ENCODE measurements around the gene GFAP. TPM values are rescaled to one million over a fixed set of nuclear protein-coding genes. Genes with fewer than 3 reads are reported as not detected.

The GFAP gene
- total RNA-seq, 1 experiment from 2014 or later: 1.2 TPM

DNA sequence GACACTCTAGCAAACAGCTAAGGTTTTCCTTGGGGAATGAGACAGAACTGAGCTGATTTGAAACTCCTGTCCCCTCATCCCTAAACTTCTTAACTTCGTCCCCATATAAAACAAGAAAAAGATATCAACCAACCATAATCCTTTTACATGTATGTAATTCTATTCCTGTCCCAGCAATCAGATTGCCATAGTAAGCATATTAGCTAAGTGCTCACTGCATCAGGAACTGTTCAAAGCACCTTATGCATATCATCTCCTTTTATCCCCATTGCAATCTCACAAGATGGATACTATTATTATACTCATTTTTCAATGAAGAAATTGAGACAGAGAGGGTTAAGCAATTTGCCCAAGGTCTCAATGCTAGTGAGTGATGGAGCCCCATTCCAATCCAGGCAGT, 25.5 kb upstream of the GFAP start:
- H3K18ac ChIP-seq (ENCODE audit: insufficient read length, low read depth, low read length): no peak overlapping the region
- Mint-ChIP-seq H3K27me3 (ENCODE audit: low read depth) (no peaks in the 10 kb centered on the region), H3K27ac (peak overlapping the region; percentile 29 to 81 (median 62); a peak in 4 of 7 replicates), H3K4me3 (no peak overlapping the region), H3K4me1 (peaks cover 18 to 19% of the 10 kb centered on the region in 2 experiments), H3K9me3 (peaks cover 0 to 5% of the 10 kb centered on the region in 2 experiments; a peak in 1 of 5 replicates), H3K36me3 (ENCODE audit: insufficient read depth in 1 of 3, low read depth in 3 of 3) (peaks cover 28 to 49% (median 48%) of the 10 kb centered on the region in 3 experiments)
- no peak overlapping the region for H2BK12ac ChIP-seq (ENCODE audit: insufficient read length, low read depth, low read length)
- no peak overlapping the region for H3K4ac ChIP-seq (ENCODE audit: low read depth, low read length)
- no peak for DNase-seq
- H3K4me1 ChIP-seq (ENCODE audit: insufficient read depth, low read length): peaks cover 2% of the 10 kb centered on the region
- 100% methylated on average over 1 of the region's 1 CpG for WGBS (ENCODE audit: extremely low coverage, insufficient read length, low lambda C conversion rate)
- no peaks in the 10 kb centered on the region for H4K20me1 ChIP-seq (ENCODE audit: control insufficient read depth, insufficient read depth, insufficient read length)
- no peak overlapping the region for H3K4me2 ChIP-seq (ENCODE audit: insufficient read depth, insufficient read length, low read length)
- H2BK15ac ChIP-seq (ENCODE audit: low read depth, low read length): no peak overlapping the region
- no peak overlapping the region for H4K5ac ChIP-seq (ENCODE audit: insufficient read length, low read depth, low read length)
- H2BK20ac ChIP-seq (ENCODE audit: low read depth, low read length, poor library complexity, severe bottlenecking): no peak overlapping the region
- H3K56ac ChIP-seq (ENCODE audit: insufficient read length, low read depth, low read length): no peak overlapping the region
- H2AK5ac ChIP-seq (ENCODE audit: insufficient read length, low read length): no peak overlapping the region
- peaks cover 6% of the 10 kb centered on the region for H3K79me1 ChIP-seq (ENCODE audit: insufficient read depth, low read depth, low read length, poor library complexity, severe bottlenecking)
- H2BK5ac ChIP-seq (ENCODE audit: insufficient read length, low read length): no peak overlapping the region
- H3K14ac ChIP-seq (ENCODE audit: insufficient read depth, low read length): no peak overlapping the region
- no peak overlapping the region for H3K9ac ChIP-seq (ENCODE audit: extremely low read depth, insufficient read length, low read length)
- H4K91ac ChIP-seq (ENCODE audit: insufficient read length, low read depth, low read length): no peak overlapping the region
- H4K8ac ChIP-seq (replicated peaks; ENCODE audit: insufficient read length, low read depth, low read length): no peak overlapping the region
- no peak overlapping the region for H3K27ac ChIP-seq (ENCODE audit: insufficient read length, low read depth, low read length)
- TF ChIP-seq, protein P1, sequence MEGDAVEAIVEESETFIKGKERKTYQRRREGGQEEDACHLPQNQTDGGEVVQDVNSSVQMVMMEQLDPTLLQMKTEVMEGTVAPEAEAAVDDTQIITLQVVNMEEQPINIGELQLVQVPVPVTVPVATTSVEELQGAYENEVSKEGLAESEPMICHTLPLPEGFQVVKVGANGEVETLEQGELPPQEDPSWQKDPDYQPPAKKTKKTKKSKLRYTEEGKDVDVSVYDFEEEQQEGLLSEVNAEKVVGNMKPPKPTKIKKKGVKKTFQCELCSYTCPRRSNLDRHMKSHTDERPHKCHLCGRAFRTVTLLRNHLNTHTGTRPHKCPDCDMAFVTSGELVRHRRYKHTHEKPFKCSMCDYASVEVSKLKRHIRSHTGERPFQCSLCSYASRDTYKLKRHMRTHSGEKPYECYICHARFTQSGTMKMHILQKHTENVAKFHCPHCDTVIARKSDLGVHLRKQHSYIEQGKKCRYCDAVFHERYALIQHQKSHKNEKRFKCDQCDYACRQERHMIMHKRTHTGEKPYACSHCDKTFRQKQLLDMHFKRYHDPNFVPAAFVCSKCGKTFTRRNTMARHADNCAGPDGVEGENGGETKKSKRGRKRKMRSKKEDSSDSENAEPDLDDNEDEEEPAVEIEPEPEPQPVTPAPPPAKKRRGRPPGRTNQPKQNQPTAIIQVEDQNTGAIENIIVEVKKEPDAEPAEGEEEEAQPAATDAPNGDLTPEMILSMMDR (conservative IDR thresholded peaks at IDR 0.05): no peak
- no peak overlapping the region for H3T11ph ChIP-seq (ENCODE audit: low read length)
- no peaks in the 10 kb centered on the region for H3K9me3 ChIP-seq (ENCODE audit: control insufficient read depth, low read depth, low read length)
- H2BK120ac ChIP-seq (ENCODE audit: low read depth, low read length, poor library complexity, severe bottlenecking): no peak overlapping the region
- no peak overlapping the region for H2AFZ ChIP-seq (ENCODE audit: low read length)
- no peak overlapping the region for H3K23ac ChIP-seq (ENCODE audit: insufficient read length, low read depth, low read length)
- H3K79me2 ChIP-seq (ENCODE audit: insufficient read depth, low read length): peaks cover 9% of the 10 kb centered on the region; the same call in 1 of the 2 replicates
- no peaks in the 10 kb centered on the region for H3K23me2 ChIP-seq (ENCODE audit: insufficient read length, low read depth, low read length, poor library complexity, severe bottlenecking)
- H3K27me3 ChIP-seq (ENCODE audit: insufficient read depth, low read length): no peaks in the 10 kb centered on the region
